HEK293 (cell line): ENCODE data around the gene IKZF1.

Experiments used
- SETDB1 ChIP-seq: IDR thresholded peaks from one replicate; pipeline ENCODE4 v1.6.1; 2017; ENCODE audit warnings: mild to moderate bottlenecking, low read length, moderate library complexity, mixed read lengths; ENCODE audit not compliant: insufficient read length
- TCF7L2 ChIP-seq: IDR thresholded peaks from 2 replicates; pipeline ENCODE4 v1.6.1; 2011; ENCODE audit warnings: low read depth, mild to moderate bottlenecking, inconsistent platforms, low read length, moderate library complexity, borderline replicate concordance
- ZBTB7A ChIP-seq: fragments of 450-650 bp; formaldehyde crosslinking; IDR thresholded peaks from 2 replicates; pipeline ENCODE4 v1.5.1; 2016; ENCODE audit warnings: low read depth, missing biosample characterization, missing genetic modification characterization
- ZFP41 ChIP-seq: fragments of 450-650 bp; formaldehyde crosslinking; IDR thresholded peaks from 2 replicates; pipeline ENCODE4 v1.5.1; 2016; ENCODE audit warnings: missing biosample characterization, missing genetic modification characterization, borderline replicate concordance
- ZNF274 ChIP-seq, 2 experiments: fragments of 200-500 bp in 1 of 2; fragments of 450-650 bp in 1 of 2; sonication (Bioruptor generic) in 1 of 2; formaldehyde crosslinking in 1 of 2; IDR thresholded peaks; 2 replicates each; pipeline versions ENCODE4 v1.5.1 to v1.6.1; 2014 to 2016; ENCODE audit warnings: borderline replicate concordance in 1 of 2, inconsistent platforms in 1 of 2, low read length in 1 of 2, missing biosample characterization in 1 of 2, missing genetic modification characterization in 1 of 2
- ZNF530 ChIP-seq: fragments of 450-650 bp; formaldehyde crosslinking; IDR thresholded peaks from 2 replicates; pipeline ENCODE4 v1.5.1; 2016; ENCODE audit warnings: low read depth, missing biosample characterization, missing genetic modification characterization
- TF ChIP-seq, protein P1 (sequence below): fragments of 450-650 bp; formaldehyde crosslinking; IDR thresholded peaks from 2 replicates; pipeline ENCODE4 v1.5.1; 2016; ENCODE audit warnings: missing biosample characterization, missing genetic modification characterization
- TF ChIP-seq, protein P2 (sequence below): fragments of 450-650 bp; IDR thresholded peaks from 2 replicates; pipeline ENCODE4 v1.5.1; 2018; ENCODE audit warnings: missing biosample characterization, mild to moderate bottlenecking, missing genetic modification characterization
- TF ChIP-seq, protein P3 (sequence below): fragments of 450-650 bp; formaldehyde crosslinking; conservative IDR thresholded peaks from 2 replicates; pipeline ENCODE4 v1.5.1; 2016; ENCODE audit warnings: low read depth, missing biosample characterization, missing genetic modification characterization

- TF ChIP-seq, protein P1, sequence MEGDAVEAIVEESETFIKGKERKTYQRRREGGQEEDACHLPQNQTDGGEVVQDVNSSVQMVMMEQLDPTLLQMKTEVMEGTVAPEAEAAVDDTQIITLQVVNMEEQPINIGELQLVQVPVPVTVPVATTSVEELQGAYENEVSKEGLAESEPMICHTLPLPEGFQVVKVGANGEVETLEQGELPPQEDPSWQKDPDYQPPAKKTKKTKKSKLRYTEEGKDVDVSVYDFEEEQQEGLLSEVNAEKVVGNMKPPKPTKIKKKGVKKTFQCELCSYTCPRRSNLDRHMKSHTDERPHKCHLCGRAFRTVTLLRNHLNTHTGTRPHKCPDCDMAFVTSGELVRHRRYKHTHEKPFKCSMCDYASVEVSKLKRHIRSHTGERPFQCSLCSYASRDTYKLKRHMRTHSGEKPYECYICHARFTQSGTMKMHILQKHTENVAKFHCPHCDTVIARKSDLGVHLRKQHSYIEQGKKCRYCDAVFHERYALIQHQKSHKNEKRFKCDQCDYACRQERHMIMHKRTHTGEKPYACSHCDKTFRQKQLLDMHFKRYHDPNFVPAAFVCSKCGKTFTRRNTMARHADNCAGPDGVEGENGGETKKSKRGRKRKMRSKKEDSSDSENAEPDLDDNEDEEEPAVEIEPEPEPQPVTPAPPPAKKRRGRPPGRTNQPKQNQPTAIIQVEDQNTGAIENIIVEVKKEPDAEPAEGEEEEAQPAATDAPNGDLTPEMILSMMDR (tag by site-specific recombination): no peak
- TF ChIP-seq, protein P2, sequence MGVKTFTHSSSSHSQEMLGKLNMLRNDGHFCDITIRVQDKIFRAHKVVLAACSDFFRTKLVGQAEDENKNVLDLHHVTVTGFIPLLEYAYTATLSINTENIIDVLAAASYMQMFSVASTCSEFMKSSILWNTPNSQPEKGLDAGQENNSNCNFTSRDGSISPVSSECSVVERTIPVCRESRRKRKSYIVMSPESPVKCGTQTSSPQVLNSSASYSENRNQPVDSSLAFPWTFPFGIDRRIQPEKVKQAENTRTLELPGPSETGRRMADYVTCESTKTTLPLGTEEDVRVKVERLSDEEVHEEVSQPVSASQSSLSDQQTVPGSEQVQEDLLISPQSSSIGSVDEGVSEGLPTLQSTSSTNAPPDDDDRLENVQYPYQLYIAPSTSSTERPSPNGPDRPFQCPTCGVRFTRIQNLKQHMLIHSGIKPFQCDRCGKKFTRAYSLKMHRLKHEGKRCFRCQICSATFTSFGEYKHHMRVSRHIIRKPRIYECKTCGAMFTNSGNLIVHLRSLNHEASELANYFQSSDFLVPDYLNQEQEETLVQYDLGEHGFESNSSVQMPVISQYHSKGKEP (tag by site-specific recombination): no peak
- TF ChIP-seq ZNF530 (tag by site-specific recombination) (no peak), TCF7L2 (no peak), ZBTB7A (tag by site-specific recombination) (no peak), ZFP41 (tag by site-specific recombination) (no peak), SETDB1 (no peak), ZNF274 (IDR thresholded peaks at IDR 0.05; ENCODE audit: low read length) (no peak), ZNF274 (tag by site-specific recombination; IDR thresholded peaks at IDR 0.05; ENCODE audit: borderline replicate concordance) (no peak)
- TF ChIP-seq, protein P3, sequence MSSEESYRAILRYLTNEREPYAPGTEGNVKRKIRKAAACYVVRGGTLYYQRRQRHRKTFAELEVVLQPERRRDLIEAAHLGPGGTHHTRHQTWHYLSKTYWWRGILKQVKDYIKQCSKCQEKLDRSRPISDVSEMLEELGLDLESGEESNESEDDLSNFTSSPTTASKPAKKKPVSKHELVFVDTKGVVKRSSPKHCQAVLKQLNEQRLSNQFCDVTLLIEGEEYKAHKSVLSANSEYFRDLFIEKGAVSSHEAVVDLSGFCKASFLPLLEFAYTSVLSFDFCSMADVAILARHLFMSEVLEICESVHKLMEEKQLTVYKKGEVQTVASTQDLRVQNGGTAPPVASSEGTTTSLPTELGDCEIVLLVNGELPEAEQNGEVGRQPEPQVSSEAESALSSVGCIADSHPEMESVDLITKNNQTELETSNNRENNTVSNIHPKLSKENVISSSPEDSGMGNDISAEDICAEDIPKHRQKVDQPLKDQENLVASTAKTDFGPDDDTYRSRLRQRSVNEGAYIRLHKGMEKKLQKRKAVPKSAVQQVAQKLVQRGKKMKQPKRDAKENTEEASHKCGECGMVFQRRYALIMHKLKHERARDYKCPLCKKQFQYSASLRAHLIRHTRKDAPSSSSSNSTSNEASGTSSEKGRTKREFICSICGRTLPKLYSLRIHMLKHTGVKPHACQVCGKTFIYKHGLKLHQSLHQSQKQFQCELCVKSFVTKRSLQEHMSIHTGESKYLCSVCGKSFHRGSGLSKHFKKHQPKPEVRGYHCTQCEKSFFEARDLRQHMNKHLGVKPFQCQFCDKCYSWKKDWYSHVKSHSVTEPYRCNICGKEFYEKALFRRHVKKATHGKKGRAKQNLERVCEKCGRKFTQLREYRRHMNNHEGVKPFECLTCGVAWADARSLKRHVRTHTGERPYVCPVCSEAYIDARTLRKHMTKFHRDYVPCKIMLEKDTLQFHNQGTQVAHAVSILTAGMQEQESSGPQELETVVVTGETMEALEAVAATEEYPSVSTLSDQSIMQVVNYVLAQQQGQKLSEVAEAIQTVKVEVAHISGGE (tag by site-specific recombination): no peak
These were observed 131.8 kb downstream of the IKZF1 start for GRCh38 chr7:50436133-50436806.
